HG03442 (cell line): ENCODE data around the gene MCFD2.

Experiments
- ATAC-seq: cut with Tn5 transposase; IDR thresholded peaks from one replicate; pipeline ENCODE4 v1.9.1; 2021; ENCODE audit warnings: mild to moderate bottlenecking, moderate library complexity; ENCODE audit not compliant: unreplicated experiment

Gene MCFD2

GRCh38 chr2:46852598-46852997 is 63.0 kb downstream of the MCFD2 start:
- no peak for ATAC-seq

GRCh38 chr2:46852124-46852523 is 63.5 kb downstream of the MCFD2 start:
- ATAC-seq, result no peak
